Loucy (cell line): ENCODE data around the gene RUNX2.

Experiments used
- CTCF ChIP-seq: fragments of 200-600 bp; sonication (generic); conservative IDR thresholded peaks from 2 replicates; pipeline ENCODE4 v1.5.1; 2014; ENCODE audit warnings: mild to moderate bottlenecking, antibody characterized with exemption, low read length
- EZH2phosphoT487 ChIP-seq: fragments of 200-600 bp; IDR thresholded peaks from 2 replicates; pipeline ENCODE4 v1.6.1; 2018; ENCODE audit warnings: antibody characterized with exemption, mild to moderate bottlenecking, moderate library complexity, borderline replicate concordance

- TF ChIP-seq CTCF (no peak), EZH2phosphoT487 (no peak)
Measured at GRCh38 chr6:45442716-45443115, 114.6 kb downstream of the RUNX2 start.
